Stimulated activated CD8-positive, alpha-beta memory T cell treated with anti-CD3 and anti-CD28 coated beads, Interleukin-7, amount 100 ng/mL, for 1 hour (primary cell): ENCODE measurements around the gene PRKCA.
"Not testable (repeated sequence)": the region's sequence is repeated elsewhere in the genome, so short reads cannot be mapped to it uniquely, and the experiment has no call there.

Source experiments
- DNase-seq, 2 donors: peaks; one replicate each; pipeline ENCODE4 v3.0.0-alpha.2; 2020; ENCODE audit warnings: low read depth in 2 of 2

The PRKCA gene

GRCh38 chr17:66487981-66488468, 185.6 kb downstream of the PRKCA start:
- DNase-seq, result no peak

- DNase-seq, result no peak
Observed at GRCh38 chr17:66488864-66489263, 186.5 kb downstream of the PRKCA start.

GRCh38 chr17:66489576-66489975, 187.2 kb downstream of the PRKCA start:
- not testable (repeated sequence) for DNase-seq

GRCh38 chr17:66491213-66491612, 188.8 kb downstream of the PRKCA start:
- no peak for DNase-seq

GRCh38 chr17:66491665-66492064, 189.3 kb downstream of the PRKCA start:
- DNase-seq, result no peak

- DNase-seq, result no peak
Observed at GRCh38 chr17:66492080-66492479, 189.7 kb downstream of the PRKCA start.

- DNase-seq, result no peak
Observed at GRCh38 chr17:66492561-66493005, 190.2 kb downstream of the PRKCA start.

- no peak for DNase-seq
Observed at GRCh38 chr17:66493283-66494019, 191.0 kb downstream of the PRKCA start.

GRCh38 chr17:66494023-66494803, 191.8 kb downstream of the PRKCA start:
- no peak for DNase-seq

GRCh38 chr17:66495035-66495434, 192.6 kb downstream of the PRKCA start:
- no peak for DNase-seq

- no peak for DNase-seq
Observed at GRCh38 chr17:66496306-66496705, 193.9 kb downstream of the PRKCA start.

- DNase-seq, result no peak
Observed at GRCh38 chr17:66498580-66498979, 196.2 kb downstream of the PRKCA start.

- DNase-seq, result no peak
Observed at GRCh38 chr17:66506641-66507040, 204.2 kb downstream of the PRKCA start.

GRCh38 chr17:66507103-66507923, 204.9 kb downstream of the PRKCA start:
- no peak for DNase-seq

GRCh38 chr17:66507982-66508760, 205.8 kb downstream of the PRKCA start:
- no peak for DNase-seq

GRCh38 chr17:66508896-66509844, 206.8 kb downstream of the PRKCA start:
- no peak for DNase-seq

- no peak for DNase-seq
Observed at GRCh38 chr17:66509926-66510325, 207.5 kb downstream of the PRKCA start.

GRCh38 chr17:66511135-66511534, 208.7 kb downstream of the PRKCA start:
- DNase-seq, result no peak

- DNase-seq, result no peak
Observed at GRCh38 chr17:66514227-66514806, 211.9 kb downstream of the PRKCA start.

- no peak for DNase-seq
Observed at GRCh38 chr17:66515974-66516373, 213.6 kb downstream of the PRKCA start.
